ENCODE data around the gene CHPF.

DNA sequence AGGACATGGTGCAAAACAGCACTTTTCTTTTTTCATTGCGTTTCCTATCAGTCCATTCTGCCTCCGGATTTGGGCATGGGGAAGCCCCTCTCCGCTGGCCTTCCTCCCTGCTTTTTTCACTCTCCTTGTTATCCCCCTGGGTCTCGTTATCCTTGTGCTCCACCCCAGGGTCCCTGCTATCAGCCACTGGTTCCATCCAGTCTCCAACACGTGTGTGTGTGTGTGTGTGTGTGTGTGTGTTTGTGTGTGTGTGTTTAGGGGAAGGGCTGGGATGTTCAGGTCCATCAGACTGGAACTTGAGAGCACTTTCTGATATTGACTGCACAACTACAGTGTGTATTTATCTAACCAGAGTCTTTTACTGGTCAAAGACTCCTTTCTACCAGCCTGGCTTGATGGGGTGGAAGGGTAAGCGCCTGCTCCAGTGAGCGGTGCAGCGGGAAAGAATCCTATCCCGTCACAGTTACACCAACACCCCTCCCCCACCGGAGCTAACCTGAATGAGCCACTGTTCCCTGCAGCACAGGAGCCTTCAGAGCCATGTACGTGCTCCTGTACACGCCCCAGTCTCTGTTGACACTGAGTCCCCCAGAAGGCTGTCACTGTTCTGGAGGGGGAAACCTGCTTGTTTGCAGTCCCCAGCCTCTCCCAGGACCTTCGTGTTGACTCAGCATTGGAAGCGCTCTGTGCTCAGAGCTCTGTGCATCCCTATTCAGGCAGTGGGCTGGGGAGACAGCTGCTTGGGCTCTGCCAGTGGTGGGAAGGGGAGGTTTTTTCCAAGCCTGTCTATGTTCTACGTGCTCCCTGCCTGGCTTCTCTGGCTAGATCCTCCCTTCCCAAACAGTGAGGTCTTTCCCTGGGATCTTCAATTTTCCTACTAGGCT is 33.1 kb upstream of the CHPF start:
- TF ChIP-seq, protein P1, sequence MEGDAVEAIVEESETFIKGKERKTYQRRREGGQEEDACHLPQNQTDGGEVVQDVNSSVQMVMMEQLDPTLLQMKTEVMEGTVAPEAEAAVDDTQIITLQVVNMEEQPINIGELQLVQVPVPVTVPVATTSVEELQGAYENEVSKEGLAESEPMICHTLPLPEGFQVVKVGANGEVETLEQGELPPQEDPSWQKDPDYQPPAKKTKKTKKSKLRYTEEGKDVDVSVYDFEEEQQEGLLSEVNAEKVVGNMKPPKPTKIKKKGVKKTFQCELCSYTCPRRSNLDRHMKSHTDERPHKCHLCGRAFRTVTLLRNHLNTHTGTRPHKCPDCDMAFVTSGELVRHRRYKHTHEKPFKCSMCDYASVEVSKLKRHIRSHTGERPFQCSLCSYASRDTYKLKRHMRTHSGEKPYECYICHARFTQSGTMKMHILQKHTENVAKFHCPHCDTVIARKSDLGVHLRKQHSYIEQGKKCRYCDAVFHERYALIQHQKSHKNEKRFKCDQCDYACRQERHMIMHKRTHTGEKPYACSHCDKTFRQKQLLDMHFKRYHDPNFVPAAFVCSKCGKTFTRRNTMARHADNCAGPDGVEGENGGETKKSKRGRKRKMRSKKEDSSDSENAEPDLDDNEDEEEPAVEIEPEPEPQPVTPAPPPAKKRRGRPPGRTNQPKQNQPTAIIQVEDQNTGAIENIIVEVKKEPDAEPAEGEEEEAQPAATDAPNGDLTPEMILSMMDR (IDR thresholded peaks at IDR 0.05; ENCODE audit: insufficient read depth, low read length, poor library complexity, severe bottlenecking): no peak
- no peak for TF ChIP-seq EZH2phosphoT487 (conservative IDR thresholded peaks at IDR 0.05; ENCODE audit: low read length)

All from SU-DHL-6 (cell line).